GM12872 (cell line): ENCODE data around the gene ZNHIT6.

Experiments
- TF ChIP-seq, protein P1 (sequence below): IDR thresholded peaks from 3 replicates; pipeline ENCODE4 v1.5.1; 2011; ENCODE audit warnings: low read depth, mild to moderate bottlenecking, low read length, moderate library complexity; ENCODE audit not compliant: insufficient read depth

ZNHIT6 gene

GRCh38 chr1:85652327-85652726 lies 55.9 kb downstream of the ZNHIT6 start:
- TF ChIP-seq, protein P1, sequence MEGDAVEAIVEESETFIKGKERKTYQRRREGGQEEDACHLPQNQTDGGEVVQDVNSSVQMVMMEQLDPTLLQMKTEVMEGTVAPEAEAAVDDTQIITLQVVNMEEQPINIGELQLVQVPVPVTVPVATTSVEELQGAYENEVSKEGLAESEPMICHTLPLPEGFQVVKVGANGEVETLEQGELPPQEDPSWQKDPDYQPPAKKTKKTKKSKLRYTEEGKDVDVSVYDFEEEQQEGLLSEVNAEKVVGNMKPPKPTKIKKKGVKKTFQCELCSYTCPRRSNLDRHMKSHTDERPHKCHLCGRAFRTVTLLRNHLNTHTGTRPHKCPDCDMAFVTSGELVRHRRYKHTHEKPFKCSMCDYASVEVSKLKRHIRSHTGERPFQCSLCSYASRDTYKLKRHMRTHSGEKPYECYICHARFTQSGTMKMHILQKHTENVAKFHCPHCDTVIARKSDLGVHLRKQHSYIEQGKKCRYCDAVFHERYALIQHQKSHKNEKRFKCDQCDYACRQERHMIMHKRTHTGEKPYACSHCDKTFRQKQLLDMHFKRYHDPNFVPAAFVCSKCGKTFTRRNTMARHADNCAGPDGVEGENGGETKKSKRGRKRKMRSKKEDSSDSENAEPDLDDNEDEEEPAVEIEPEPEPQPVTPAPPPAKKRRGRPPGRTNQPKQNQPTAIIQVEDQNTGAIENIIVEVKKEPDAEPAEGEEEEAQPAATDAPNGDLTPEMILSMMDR = no peak

GRCh38 chr1:85650645-85651044 lies 57.6 kb downstream of the ZNHIT6 start:
- TF ChIP-seq, protein P1 = no peak

- TF ChIP-seq, protein P1 = no peak
These were observed 58.6 kb downstream of the ZNHIT6 start for GRCh38 chr1:85649591-85649990.

GRCh38 chr1:85638412-85638811 lies 69.8 kb downstream of the ZNHIT6 start:
- TF ChIP-seq, protein P1 = no peak

GRCh38 chr1:85630493-85630892 lies 77.7 kb downstream of the ZNHIT6 start:
- TF ChIP-seq, protein P1 = no peak

DNA sequence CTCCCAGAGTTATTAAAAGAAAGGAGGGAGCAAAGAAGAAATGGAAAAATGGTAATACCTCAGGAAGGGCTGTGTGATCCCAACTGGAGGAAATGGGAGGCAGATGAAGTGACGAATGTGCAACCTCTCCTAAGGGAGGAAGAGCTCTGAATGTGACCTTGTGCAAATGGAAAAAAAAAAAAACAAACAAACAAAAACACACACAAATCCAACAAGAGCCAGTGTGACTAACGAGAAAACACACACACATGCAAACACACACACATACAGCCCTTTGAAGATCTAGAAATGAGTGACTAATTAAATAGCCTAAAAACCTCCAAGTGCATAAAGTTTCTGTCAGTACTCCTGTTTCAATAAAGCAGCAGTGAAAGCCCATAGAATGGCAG lies 78.7 kb downstream of the ZNHIT6 start:
- TF ChIP-seq, protein P1 = no peak

DNA sequence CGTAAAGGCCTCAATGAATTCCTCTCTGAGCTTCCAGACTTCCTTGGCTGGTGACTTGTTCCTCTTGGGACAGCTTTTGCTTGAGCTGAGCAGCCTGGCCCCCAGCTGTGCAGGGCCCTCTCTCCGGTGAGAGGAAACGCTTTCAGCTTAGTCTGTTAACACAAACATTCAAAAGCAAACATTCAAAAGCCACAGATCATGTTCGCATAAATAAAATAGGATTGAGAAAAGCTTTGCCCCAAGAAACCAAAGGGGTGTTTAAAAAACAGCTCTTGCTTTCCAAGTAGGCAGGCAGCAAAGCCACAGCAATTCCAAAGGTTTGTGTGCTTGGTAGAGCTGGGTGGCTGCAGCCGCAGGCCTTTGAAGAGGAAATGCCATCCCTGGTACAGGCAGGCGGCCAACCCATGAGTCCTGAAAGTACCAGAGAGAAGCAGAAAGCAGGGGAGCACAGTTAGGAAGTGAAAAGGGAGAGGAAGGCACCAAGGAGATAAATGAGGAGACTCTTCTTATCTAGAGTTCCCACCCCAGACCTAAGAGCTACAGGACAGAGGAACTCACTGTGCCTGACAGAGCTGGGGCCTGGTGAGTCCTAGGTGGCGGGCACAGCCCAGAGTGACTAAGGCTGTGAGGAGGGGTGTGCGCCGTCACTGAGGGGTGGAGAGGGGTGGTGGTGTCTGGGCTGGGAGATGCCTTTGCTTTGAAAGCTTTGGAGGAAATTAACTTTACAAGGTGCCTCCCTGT lies 79.3 kb downstream of the ZNHIT6 start:
- TF ChIP-seq, protein P1 = no peak
